ENCODE results near the gene MYBPH. TPM values are rescaled to one million over a fixed set of nuclear protein-coding genes. Genes with fewer than 3 reads are reported as not detected.

MYBPH gene
- total RNA-seq, 2 donors from 2014 or later: not detected

DNA sequence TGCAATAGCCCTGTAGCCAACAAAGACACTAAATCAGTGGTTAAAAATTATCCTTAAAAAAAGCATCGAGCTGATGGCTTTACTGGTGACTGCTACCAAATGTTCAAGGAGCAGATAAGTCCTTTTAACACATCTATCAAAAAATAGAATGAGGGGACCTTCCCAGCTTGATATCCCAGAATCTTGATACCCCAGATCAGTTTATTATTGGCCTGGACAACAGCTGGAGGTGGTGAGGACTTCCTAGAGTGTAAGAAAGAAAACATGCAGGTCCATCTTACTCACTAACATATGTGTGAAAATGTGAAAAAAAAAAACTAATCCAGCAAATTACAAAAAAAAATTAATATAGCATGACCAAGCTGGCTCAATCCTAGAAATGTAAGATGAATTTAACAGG lies 32.6 kb upstream of the MYBPH start:
- no peaks in the 10 kb centered on the region for H3K36me3 Mint-ChIP-seq (ENCODE audit: low read depth)
- no peaks in the 10 kb centered on the region for H3K4me1 Mint-ChIP-seq
- H3K4me3 Mint-ChIP-seq: no peak overlapping the region
- no peak overlapping the region for H3K27ac Mint-ChIP-seq
- H3K9me3 Mint-ChIP-seq: no peaks in the 10 kb centered on the region
- H3K27me3 Mint-ChIP-seq: peaks cover 9% of the 10 kb centered on the region
- ATAC-seq (replicated peaks): no peak

- ATAC-seq (replicated peaks): no peak
- Mint-ChIP-seq H3K9me3 (no peaks in the 10 kb centered on the region), H3K27ac (no peak overlapping the region), H3K4me3 (no peak overlapping the region), H3K4me1 (no peaks in the 10 kb centered on the region), H3K27me3 (peaks cover 12% of the 10 kb centered on the region), H3K36me3 (ENCODE audit: low read depth) (no peaks in the 10 kb centered on the region)
Observed at GRCh38 chr1:203207751-203208150, 32.1 kb upstream of the MYBPH start.

GRCh38 chr1:203206129-203206687 lies 30.6 kb upstream of the MYBPH start:
- no peak for ATAC-seq (replicated peaks)
- no peaks in the 10 kb centered on the region for H3K36me3 Mint-ChIP-seq (ENCODE audit: low read depth)
- no peaks in the 10 kb centered on the region for H3K9me3 Mint-ChIP-seq
- no peaks in the 10 kb centered on the region for H3K4me1 Mint-ChIP-seq
- peaks cover 17% of the 10 kb centered on the region for H3K27me3 Mint-ChIP-seq
- H3K4me3 Mint-ChIP-seq: no peak overlapping the region
- no peak overlapping the region for H3K27ac Mint-ChIP-seq

- Mint-ChIP-seq H3K4me1 (no peaks in the 10 kb centered on the region), H3K9me3 (no peaks in the 10 kb centered on the region), H3K27me3 (peaks cover 31% of the 10 kb centered on the region), H3K4me3 (no peak overlapping the region), H3K27ac (no peak overlapping the region), H3K36me3 (ENCODE audit: low read depth) (no peaks in the 10 kb centered on the region)
- ATAC-seq (replicated peaks): no peak
Observed at GRCh38 chr1:203204756-203205155, 29.1 kb upstream of the MYBPH start.

- H3K9me3 Mint-ChIP-seq: no peaks in the 10 kb centered on the region
- no peak for ATAC-seq (replicated peaks)
- peaks cover 32% of the 10 kb centered on the region for H3K27me3 Mint-ChIP-seq
- no peaks in the 10 kb centered on the region for H3K4me1 Mint-ChIP-seq
- H3K27ac Mint-ChIP-seq: no peak overlapping the region
- H3K36me3 Mint-ChIP-seq (ENCODE audit: low read depth): no peaks in the 10 kb centered on the region
- no peak overlapping the region for H3K4me3 Mint-ChIP-seq
Observed at GRCh38 chr1:203202431-203203245, 27.0 kb upstream of the MYBPH start.

- ATAC-seq (replicated peaks): no peak
- Mint-ChIP-seq H3K4me3 (no peak overlapping the region), H3K4me1 (no peaks in the 10 kb centered on the region), H3K36me3 (ENCODE audit: low read depth) (no peaks in the 10 kb centered on the region), H3K27ac (no peak overlapping the region), H3K27me3 (peaks cover 35% of the 10 kb centered on the region), H3K9me3 (no peaks in the 10 kb centered on the region)
Observed at GRCh38 chr1:203201516-203202205, 26.0 kb upstream of the MYBPH start.

- no peaks in the 10 kb centered on the region for H3K4me1 Mint-ChIP-seq
- no peak overlapping the region for H3K27ac Mint-ChIP-seq
- peaks cover 35% of the 10 kb centered on the region for H3K27me3 Mint-ChIP-seq
- ATAC-seq (replicated peaks): no peak
- H3K9me3 Mint-ChIP-seq: no peaks in the 10 kb centered on the region
- H3K4me3 Mint-ChIP-seq: no peak overlapping the region
- no peaks in the 10 kb centered on the region for H3K36me3 Mint-ChIP-seq (ENCODE audit: low read depth)
Observed at GRCh38 chr1:203200916-203201315, 25.3 kb upstream of the MYBPH start.

DNA sequence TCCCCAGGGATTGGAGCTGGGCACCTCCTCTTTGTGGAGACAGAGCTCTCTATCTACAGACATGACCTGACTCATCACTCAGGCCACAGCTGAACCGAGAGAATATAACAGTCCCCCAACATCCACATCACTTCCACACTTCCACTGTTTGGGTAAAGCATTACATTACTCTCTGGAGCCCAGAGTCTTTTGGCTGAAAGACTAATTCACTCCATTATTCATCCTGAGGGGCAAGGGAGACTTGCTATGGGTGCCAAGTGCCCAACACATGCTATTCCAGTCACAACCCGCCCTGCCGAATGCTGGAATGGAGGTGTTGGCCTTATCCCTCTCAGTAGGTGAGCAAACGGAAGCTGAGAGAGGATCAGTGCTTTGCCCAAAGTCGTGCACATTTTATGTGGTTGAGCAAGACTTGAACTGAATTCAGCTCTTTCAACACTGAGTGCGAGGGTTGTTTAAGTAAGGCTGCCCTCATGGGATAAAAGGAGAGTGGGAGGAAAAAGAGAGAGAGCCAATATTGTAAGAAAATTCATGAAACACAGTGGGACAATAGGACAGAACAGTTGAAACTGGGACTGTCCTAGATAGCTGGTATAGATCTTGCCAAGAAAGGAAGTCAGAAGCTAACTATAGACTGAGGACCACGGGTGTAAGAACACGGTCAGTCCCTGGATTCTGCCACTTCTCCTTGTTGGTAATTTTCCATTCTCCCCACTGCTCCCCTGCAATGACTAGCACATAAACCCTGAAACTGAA lies 24.4 kb upstream of the MYBPH start:
- H3K27ac Mint-ChIP-seq: no peak overlapping the region
- ATAC-seq (replicated peaks): no peak
- no peaks in the 10 kb centered on the region for H3K4me1 Mint-ChIP-seq
- H3K9me3 Mint-ChIP-seq: no peaks in the 10 kb centered on the region
- H3K27me3 Mint-ChIP-seq: peaks cover 40% of the 10 kb centered on the region
- H3K4me3 Mint-ChIP-seq: no peak overlapping the region
- no peaks in the 10 kb centered on the region for H3K36me3 Mint-ChIP-seq (ENCODE audit: low read depth)

GRCh38 chr1:203199481-203199815 lies 23.8 kb upstream of the MYBPH start:
- Mint-ChIP-seq H3K27ac (no peak overlapping the region), H3K4me3 (no peak overlapping the region), H3K9me3 (no peaks in the 10 kb centered on the region), H3K4me1 (no peaks in the 10 kb centered on the region), H3K36me3 (ENCODE audit: low read depth) (no peaks in the 10 kb centered on the region), H3K27me3 (peaks cover 40% of the 10 kb centered on the region)
- ATAC-seq (replicated peaks): no peak

DNA sequence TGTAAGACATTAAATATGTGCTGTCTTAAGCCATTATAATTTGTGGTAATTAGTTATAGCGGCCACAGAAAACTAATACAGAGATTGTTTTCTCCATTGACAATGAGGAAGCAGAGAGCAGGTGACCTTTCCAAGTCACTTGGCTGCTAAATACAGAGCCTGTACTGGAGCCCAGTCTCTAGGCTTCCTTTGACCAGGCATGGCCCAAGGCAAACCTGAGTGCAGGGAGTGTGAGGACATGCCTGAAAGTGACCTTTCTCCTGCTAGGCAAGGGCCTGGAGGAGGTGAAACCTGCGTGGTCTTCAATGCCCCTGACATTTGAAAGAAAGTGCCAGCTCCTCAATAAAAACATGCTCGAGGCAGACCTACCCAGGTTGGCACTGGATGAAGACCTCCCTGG lies 23.4 kb upstream of the MYBPH start:
- Mint-ChIP-seq H3K27ac (no peak overlapping the region), H3K27me3 (peaks cover 40% of the 10 kb centered on the region), H3K36me3 (ENCODE audit: low read depth) (no peaks in the 10 kb centered on the region), H3K4me1 (no peaks in the 10 kb centered on the region), H3K9me3 (no peaks in the 10 kb centered on the region), H3K4me3 (no peak overlapping the region)
- ATAC-seq (replicated peaks): no peak

DNA sequence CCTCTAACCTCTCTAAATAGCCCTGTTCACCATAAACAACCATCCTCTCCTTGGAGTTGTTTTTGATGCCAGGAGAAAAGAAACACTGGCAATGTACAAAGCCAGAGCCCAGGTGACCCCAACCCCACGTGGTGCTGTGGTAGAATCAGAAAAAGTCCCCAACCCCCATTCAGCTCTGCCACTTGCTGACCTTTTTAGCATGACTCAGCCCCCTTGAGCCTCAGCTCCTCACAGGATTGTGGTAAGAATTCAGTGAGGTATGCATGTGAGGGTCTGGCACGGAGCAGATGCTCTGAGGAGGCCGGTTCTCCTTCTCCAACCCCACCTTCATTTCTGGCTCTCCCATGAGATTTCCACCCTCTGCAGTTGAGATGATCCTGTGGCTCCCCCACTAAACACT lies 22.0 kb upstream of the MYBPH start:
- H3K9me3 Mint-ChIP-seq: no peaks in the 10 kb centered on the region
- no peaks in the 10 kb centered on the region for H3K4me1 Mint-ChIP-seq
- H3K27me3 Mint-ChIP-seq: peaks cover 31% of the 10 kb centered on the region
- no peak for ATAC-seq (replicated peaks)
- H3K4me3 Mint-ChIP-seq: no peak overlapping the region
- H3K27ac Mint-ChIP-seq: no peak overlapping the region
- no peaks in the 10 kb centered on the region for H3K36me3 Mint-ChIP-seq (ENCODE audit: low read depth)

- no peaks in the 10 kb centered on the region for H3K36me3 Mint-ChIP-seq (ENCODE audit: low read depth)
- H3K4me3 Mint-ChIP-seq: no peak overlapping the region
- H3K9me3 Mint-ChIP-seq: no peaks in the 10 kb centered on the region
- peaks cover 31% of the 10 kb centered on the region for H3K27me3 Mint-ChIP-seq
- no peak overlapping the region for H3K27ac Mint-ChIP-seq
- ATAC-seq (replicated peaks): no peak
- H3K4me1 Mint-ChIP-seq: no peaks in the 10 kb centered on the region
Observed at GRCh38 chr1:203196371-203196770, 20.7 kb upstream of the MYBPH start.

- Mint-ChIP-seq H3K9me3 (no peaks in the 10 kb centered on the region), H3K36me3 (ENCODE audit: low read depth) (no peaks in the 10 kb centered on the region), H3K27ac (no peak overlapping the region), H3K27me3 (peaks cover 11% of the 10 kb centered on the region), H3K4me1 (no peaks in the 10 kb centered on the region), H3K4me3 (no peak overlapping the region)
- ATAC-seq (replicated peaks): no peak
Observed at GRCh38 chr1:203190949-203191348, 15.3 kb upstream of the MYBPH start.

- H3K27ac Mint-ChIP-seq: no peak overlapping the region
- peaks cover 7% of the 10 kb centered on the region for H3K27me3 Mint-ChIP-seq
- H3K36me3 Mint-ChIP-seq (ENCODE audit: low read depth): no peaks in the 10 kb centered on the region
- no peaks in the 10 kb centered on the region for H3K9me3 Mint-ChIP-seq
- H3K4me3 Mint-ChIP-seq: no peak overlapping the region
- ATAC-seq (replicated peaks): no peak
- no peaks in the 10 kb centered on the region for H3K4me1 Mint-ChIP-seq
Observed at GRCh38 chr1:203189951-203190352, 14.3 kb upstream of the MYBPH start.
